GM23338 (cell line): ENCODE data around the gene CARMIL1. TPM values are rescaled to one million over a fixed set of nuclear protein-coding genes. Genes with fewer than 3 reads are reported as not detected.

Experiments
- ATAC-seq: fragments of 200-7000 bp; cut with Tn5 transposase; 3 replicates; pipeline ENCODE4 v1.9.1; 2020
- DNase-seq: peaks from one replicate; pipeline ENCODE4 v3.0.0-alpha.2; 2015; ENCODE audit warnings: low spot score
- H2AFZ ChIP-seq: fragments of 200-600 bp; sonication (generic); 2 replicates; pipeline ENCODE4 v1.8.0; 2016; ENCODE audit warnings: antibody characterized with exemption, mild to moderate bottlenecking, moderate library complexity
- H3F3A ChIP-seq: fragments of 200-600 bp; sonication (generic); replicated peaks from 2 replicates; pipeline ENCODE4 v1.8.0; 2017; ENCODE audit warnings: antibody characterized with exemption, mixed run types, low read depth
- H3K27ac ChIP-seq: fragments of 200-600 bp; sonication (generic); 2 replicates; pipeline ENCODE4 v1.6.1; 2016; ENCODE audit warnings: low read depth
- H3K27me3 ChIP-seq: fragments of 200-600 bp; sonication (generic); 2 replicates; pipeline ENCODE4 v1.8.0; 2016; ENCODE audit warnings: mild to moderate bottlenecking, mixed run types, moderate library complexity; ENCODE audit not compliant: insufficient read depth
- H3K36me3 ChIP-seq: fragments of 200-600 bp; sonication (generic); 2 replicates; pipeline ENCODE4 v1.8.0; 2016; ENCODE audit warnings: mild to moderate bottlenecking; ENCODE audit not compliant: insufficient read depth
- H3K4me1 ChIP-seq: fragments of 200-600 bp; sonication (generic); 2 replicates; pipeline ENCODE4 v1.8.0; 2016; ENCODE audit warnings: mild to moderate bottlenecking, moderate library complexity; ENCODE audit not compliant: insufficient read depth
- H3K4me2 ChIP-seq: fragments of 200-600 bp; sonication (generic); 2 replicates; pipeline ENCODE4 v1.7.1; 2017; ENCODE audit warnings: mixed run types
- H3K4me3 ChIP-seq: fragments of 200-600 bp; sonication (generic); 2 replicates; pipeline ENCODE4 v1.6.1; 2016; ENCODE audit warnings: mixed run types
- H3K79me2 ChIP-seq: fragments of 200-600 bp; sonication (generic); replicated peaks from 2 replicates; pipeline ENCODE4 v1.8.0; 2017; ENCODE audit warnings: mild to moderate bottlenecking; ENCODE audit not compliant: insufficient read depth
- H3K9me2 ChIP-seq: fragments of 200-600 bp; sonication (generic); 2 replicates; pipeline ENCODE4 v1.8.0; 2017; ENCODE audit not compliant: insufficient read depth
- H4K20me1 ChIP-seq: fragments of 200-600 bp; sonication (generic); replicated peaks from 2 replicates; pipeline ENCODE4 v1.8.0; 2017; ENCODE audit warnings: mild to moderate bottlenecking; ENCODE audit not compliant: insufficient read depth
- H3K27ac Mint-ChIP-seq: 2 replicates; pipeline ENCODE4 v1.8.0; 2020; ENCODE audit warnings: inconsistent platforms, mild to moderate bottlenecking, moderate library complexity, mixed read lengths
- H3K27me3 Mint-ChIP-seq: 3 replicates; pipeline ENCODE4 v1.8.0; 2022; ENCODE audit warnings: low read depth, mild to moderate bottlenecking, moderate library complexity, mixed read lengths, inconsistent platforms; ENCODE audit not compliant: insufficient read depth, poor library complexity
- H3K36me3 Mint-ChIP-seq: 3 replicates; pipeline ENCODE4 v1.8.0; 2021; ENCODE audit warnings: low read depth, mild to moderate bottlenecking, inconsistent platforms, moderate library complexity, mixed read lengths
- H3K4me1 Mint-ChIP-seq: 3 replicates; pipeline ENCODE4 v1.8.0; 2020; ENCODE audit warnings: mild to moderate bottlenecking, inconsistent platforms, mixed read lengths
- H3K4me3 Mint-ChIP-seq: 3 replicates; pipeline ENCODE4 v1.8.0; 2021; ENCODE audit warnings: moderate library complexity, mild to moderate bottlenecking, inconsistent platforms, mixed read lengths
- H3K9me3 Mint-ChIP-seq: 3 replicates; pipeline ENCODE4 v1.8.0; 2020; ENCODE audit warnings: moderate library complexity, mild to moderate bottlenecking, inconsistent platforms, mixed read lengths
- EZH2 ChIP-seq: fragments of 200-600 bp; sonication (generic); IDR thresholded peaks from one replicate; pipeline ENCODE4 v1.8.0; 2017; ENCODE audit warnings: antibody characterized with exemption, mild to moderate bottlenecking, low read depth; ENCODE audit not compliant: unreplicated experiment
- EZH2phosphoT487 ChIP-seq: fragments of 200-600 bp; sonication (generic); IDR thresholded peaks from one replicate; pipeline ENCODE4 v1.8.1; 2018; ENCODE audit warnings: antibody characterized with exemption; ENCODE audit not compliant: unreplicated experiment
- NANOG ChIP-seq: IDR thresholded peaks from 2 replicates; pipeline ENCODE4 v1.6.1; 2016; ENCODE audit warnings: antibody characterized with exemption, borderline replicate concordance
- POLR2AphosphoS5 ChIP-seq: IDR thresholded peaks from 2 replicates; pipeline ENCODE4 v1.6.1; 2016; ENCODE audit warnings: antibody characterized with exemption, low read depth
- ZNF114 ChIP-seq: fragments of 250-450 bp; sonication (Bioruptor Pico); IDR thresholded peaks from 2 replicates; pipeline ENCODE4 v1.5.0; 2020; ENCODE audit warnings: mild to moderate bottlenecking, moderate library complexity
- ZNF331 ChIP-seq: fragments of 250-450 bp; sonication (Bioruptor Pico); IDR thresholded peaks from 2 replicates; pipeline ENCODE4 v1.5.0; 2020; ENCODE audit warnings: low read depth, mild to moderate bottlenecking, moderate library complexity
- polyA plus RNA-seq: library from polyadenylated mRNA; unstranded; fragments of >200 nt; fragmentation: Nextera tagmentation; extraction: Ambion mirVana; gene quantifications from 2 replicates; pipeline ENCODE4 v1.2.1, GENCODE V29; 2016
- total RNA-seq: library from RNA; depleted of rRNA; stranded (reverse); fragments of >200 nt; shearing (Covaris generic); gene quantifications from 2 replicates; pipeline ENCODE4 v1.2.3, GENCODE V29; 2014
- TF ChIP-seq, protein P1 (sequence below): fragments of 250-450 bp; sonication (Bioruptor Pico); IDR thresholded peaks from 2 replicates; pipeline ENCODE4 v1.5.0; 2020; ENCODE audit warnings: mild to moderate bottlenecking, moderate library complexity
- TF ChIP-seq, protein P2 (sequence below): IDR thresholded peaks from 2 replicates; pipeline ENCODE4 v1.6.1; 2016; ENCODE audit warnings: antibody characterized with exemption

The CARMIL1 gene
- total and polyA plus RNA-seq, 2 experiments from 2014 or later: 43.2 to 66.9 TPM

DNA sequence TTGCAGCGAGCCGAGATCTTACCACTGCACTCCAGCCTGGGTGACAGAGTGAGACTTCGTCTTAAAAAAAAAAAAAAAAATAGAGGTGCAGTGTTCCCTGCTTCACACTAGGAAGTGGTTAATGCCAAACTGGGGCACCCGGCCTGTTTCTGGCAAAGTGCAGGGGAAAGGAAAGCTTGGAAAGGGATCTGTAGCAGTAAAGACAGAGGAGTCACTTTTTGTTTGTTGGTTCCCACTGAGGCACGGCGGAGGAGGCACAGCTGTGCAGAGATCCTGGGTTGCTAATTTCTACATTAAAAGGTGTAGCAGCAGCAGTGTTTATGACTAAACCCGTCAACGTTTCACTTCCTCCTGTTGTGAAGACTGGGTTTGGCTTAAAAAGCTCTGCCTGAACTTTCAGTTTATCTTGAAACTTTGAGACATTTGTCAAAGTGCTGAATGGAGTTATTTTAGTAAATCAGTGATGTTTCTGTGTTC lies 125.6 kb downstream of the CARMIL1 start:
- Mint-ChIP-seq H3K4me1 (peaks cover 37% of the 10 kb centered on the region), H3K36me3 (no peaks in the 10 kb centered on the region), H3K27me3 (peaks cover 4% of the 10 kb centered on the region), H3K27ac (peak overlapping the region; percentile 61; the same call in 1 of the 2 replicates), H3K9me3 (no peaks in the 10 kb centered on the region), H3K4me3 (no peak overlapping the region)
- Histone ChIP-seq H3K27ac (no peak overlapping the region), H4K20me1 (no peaks in the 10 kb centered on the region; the same call in 1 of the 2 replicates), H2AFZ (no peak overlapping the region), H3K4me3 (no peak overlapping the region), H3K4me1 (peaks cover 70% of the 10 kb centered on the region), H3K36me3 (no peaks in the 10 kb centered on the region), H3K4me2 (peak overlapping the region; percentile 19; the same call in 1 of the 2 replicates), H3K79me2 (peaks cover 84% of the 10 kb centered on the region), H3F3A (no peaks in the 10 kb centered on the region), H3K27me3 (no peaks in the 10 kb centered on the region), H3K9me2 (peaks cover 12% of the 10 kb centered on the region; the same call in 1 of the 2 replicates)
- ATAC-seq (no peak), DNase-seq (no peak)
- TF ChIP-seq POLR2AphosphoS5: no peak
- TF ChIP-seq EZH2: no peak
- TF ChIP-seq EZH2phosphoT487: no peak
- TF ChIP-seq, protein P1, sequence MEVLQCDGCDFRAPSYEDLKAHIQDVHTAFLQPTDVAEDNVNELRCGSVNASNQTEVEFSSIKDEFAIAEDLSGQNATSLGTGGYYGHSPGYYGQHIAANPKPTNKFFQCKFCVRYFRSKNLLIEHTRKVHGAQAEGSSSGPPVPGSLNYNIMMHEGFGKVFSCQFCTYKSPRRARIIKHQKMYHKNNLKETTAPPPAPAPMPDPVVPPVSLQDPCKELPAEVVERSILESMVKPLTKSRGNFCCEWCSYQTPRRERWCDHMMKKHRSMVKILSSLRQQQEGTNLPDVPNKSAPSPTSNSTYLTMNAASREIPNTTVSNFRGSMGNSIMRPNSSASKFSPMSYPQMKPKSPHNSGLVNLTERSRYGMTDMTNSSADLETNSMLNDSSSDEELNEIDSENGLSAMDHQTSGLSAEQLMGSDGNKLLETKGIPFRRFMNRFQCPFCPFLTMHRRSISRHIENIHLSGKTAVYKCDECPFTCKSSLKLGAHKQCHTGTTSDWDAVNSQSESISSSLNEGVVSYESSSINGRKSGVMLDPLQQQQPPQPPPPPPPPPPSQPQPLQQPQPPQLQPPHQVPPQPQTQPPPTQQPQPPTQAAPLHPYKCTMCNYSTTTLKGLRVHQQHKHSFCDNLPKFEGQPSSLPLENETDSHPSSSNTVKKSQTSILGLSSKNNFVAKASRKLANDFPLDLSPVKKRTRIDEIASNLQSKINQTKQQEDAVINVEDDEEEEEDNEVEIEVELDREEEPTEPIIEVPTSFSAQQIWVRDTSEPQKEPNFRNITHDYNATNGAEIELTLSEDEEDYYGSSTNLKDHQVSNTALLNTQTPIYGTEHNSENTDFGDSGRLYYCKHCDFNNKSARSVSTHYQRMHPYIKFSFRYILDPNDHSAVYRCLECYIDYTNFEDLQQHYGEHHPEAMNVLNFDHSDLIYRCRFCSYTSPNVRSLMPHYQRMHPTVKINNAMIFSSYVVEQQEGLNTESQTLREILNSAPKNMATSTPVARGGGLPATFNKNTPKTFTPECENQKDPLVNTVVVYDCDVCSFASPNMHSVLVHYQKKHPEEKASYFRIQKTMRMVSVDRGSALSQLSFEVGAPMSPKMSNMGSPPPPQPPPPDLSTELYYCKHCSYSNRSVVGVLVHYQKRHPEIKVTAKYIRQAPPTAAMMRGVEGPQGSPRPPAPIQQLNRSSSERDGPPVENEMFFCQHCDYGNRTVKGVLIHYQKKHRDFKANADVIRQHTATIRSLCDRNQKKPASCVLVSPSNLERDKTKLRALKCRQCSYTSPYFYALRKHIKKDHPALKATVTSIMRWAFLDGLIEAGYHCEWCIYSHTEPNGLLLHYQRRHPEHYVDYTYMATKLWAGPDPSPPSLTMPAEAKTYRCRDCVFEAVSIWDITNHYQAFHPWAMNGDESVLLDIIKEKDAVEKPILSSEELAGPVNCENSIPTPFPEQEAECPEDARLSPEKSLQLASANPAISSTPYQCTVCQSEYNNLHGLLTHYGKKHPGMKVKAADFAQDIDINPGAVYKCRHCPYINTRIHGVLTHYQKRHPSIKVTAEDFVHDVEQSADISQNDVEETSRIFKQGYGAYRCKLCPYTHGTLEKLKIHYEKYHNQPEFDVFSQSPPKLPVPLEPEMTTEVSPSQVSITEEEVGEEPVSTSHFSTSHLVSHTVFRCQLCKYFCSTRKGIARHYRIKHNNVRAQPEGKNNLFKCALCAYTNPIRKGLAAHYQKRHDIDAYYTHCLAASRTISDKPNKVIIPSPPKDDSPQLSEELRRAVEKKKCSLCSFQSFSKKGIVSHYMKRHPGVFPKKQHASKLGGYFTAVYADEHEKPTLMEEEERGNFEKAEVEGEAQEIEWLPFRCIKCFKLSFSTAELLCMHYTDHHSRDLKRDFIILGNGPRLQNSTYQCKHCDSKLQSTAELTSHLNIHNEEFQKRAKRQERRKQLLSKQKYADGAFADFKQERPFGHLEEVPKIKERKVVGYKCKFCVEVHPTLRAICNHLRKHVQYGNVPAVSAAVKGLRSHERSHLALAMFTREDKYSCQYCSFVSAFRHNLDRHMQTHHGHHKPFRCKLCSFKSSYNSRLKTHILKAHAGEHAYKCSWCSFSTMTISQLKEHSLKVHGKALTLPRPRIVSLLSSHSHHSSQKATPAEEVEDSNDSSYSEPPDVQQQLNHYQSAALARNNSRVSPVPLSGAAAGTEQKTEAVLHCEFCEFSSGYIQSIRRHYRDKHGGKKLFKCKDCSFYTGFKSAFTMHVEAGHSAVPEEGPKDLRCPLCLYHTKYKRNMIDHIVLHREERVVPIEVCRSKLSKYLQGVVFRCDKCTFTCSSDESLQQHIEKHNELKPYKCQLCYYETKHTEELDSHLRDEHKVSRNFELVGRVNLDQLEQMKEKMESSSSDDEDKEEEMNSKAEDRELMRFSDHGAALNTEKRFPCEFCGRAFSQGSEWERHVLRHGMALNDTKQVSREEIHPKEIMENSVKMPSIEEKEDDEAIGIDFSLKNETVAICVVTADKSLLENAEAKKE (CRISPR knock-in tag): no peak
- TF ChIP-seq ZNF114 (CRISPR knock-in tag): no peak
- TF ChIP-seq NANOG: no peak
- TF ChIP-seq ZNF331 (CRISPR knock-in tag): no peak
- TF ChIP-seq, protein P2, sequence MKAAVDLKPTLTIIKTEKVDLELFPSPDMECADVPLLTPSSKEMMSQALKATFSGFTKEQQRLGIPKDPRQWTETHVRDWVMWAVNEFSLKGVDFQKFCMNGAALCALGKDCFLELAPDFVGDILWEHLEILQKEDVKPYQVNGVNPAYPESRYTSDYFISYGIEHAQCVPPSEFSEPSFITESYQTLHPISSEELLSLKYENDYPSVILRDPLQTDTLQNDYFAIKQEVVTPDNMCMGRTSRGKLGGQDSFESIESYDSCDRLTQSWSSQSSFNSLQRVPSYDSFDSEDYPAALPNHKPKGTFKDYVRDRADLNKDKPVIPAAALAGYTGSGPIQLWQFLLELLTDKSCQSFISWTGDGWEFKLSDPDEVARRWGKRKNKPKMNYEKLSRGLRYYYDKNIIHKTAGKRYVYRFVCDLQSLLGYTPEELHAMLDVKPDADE: no peak
